GM18870 (cell line): ENCODE measurements around the gene ETAA1.

Experiments used
- ATAC-seq: cut with Tn5 transposase; IDR thresholded peaks from one replicate; pipeline ENCODE4 v1.9.1; 2021; ENCODE audit warnings: moderate library complexity; ENCODE audit not compliant: unreplicated experiment

ETAA1 gene

GRCh38 chr2:67436221-67436620, 39.1 kb downstream of the ETAA1 start:
- ATAC-seq, result no peak

DNA sequence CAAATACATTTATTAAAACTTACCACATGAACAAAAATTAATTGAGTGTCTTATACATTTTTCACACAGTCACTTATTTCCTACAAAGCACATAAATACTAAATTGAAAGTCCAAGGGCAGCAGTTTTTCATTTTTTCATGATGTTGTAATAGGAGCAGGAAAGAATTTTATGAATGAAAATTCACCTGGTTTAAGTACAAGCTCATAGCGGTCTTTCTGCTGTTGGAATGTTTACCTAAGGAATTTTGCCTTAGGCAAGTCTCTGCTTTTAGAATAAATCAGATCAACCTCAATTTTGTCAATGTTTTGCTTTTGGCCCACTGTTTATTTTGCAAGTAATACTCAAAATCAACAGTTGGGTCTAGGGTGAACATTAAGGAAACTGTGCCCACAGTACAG, 40.0 kb downstream of the ETAA1 start:
- ATAC-seq, result no peak

GRCh38 chr2:67438337-67438736, 41.2 kb downstream of the ETAA1 start:
- ATAC-seq, result no peak

DNA sequence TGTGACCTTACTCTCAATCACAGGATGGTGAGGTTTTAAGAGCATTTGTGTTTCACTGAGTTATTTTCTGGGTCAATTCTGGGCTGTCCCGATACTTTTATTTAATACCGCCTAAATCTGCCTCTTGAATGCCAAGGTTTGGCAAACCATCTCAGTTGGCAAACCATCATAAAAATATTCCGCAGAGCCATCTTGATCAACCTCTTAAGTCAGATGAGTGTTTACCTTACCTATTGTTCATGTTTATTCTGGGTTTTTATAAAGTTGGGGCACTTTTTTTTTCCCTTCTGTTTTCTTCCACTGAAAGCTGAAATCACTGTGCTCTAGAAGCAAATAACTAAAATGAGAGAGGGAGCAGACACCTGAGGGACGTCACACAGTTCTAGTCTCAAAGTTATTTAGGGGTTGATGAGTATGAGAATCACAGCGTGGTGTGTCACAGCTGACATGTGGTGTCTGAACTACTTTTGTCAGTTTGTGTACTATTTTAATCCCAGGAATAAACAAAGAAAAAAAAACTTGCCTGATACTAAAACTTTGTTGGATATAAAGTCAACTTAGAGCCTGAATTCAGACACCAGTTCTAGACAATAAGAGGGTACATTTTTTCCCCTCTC, 48.6 kb downstream of the ETAA1 start:
- no peak for ATAC-seq

GRCh38 chr2:67446491-67446911, 49.4 kb downstream of the ETAA1 start:
- no peak for ATAC-seq

DNA sequence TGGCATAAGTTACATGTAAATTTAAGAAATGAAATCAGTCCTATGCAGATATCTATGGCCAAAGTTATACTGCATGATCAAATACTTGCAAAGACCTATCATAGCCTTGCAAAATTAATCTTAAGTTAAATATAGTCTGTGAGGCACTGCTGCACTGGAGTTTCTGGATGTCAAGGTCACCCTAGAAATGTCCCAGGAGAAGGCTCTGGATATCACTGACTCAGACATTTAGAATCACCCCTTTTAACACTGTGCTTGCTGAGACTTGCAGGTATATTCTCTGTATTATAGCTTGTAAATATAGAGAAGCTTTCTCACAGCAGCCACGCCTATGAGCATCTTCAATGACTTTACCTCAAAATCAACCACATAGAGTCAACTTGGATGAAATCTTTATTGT, 51.5 kb downstream of the ETAA1 start:
- no peak for ATAC-seq

- no peak for ATAC-seq
Measured at GRCh38 chr2:67451086-67451832, 54.1 kb downstream of the ETAA1 start.

DNA sequence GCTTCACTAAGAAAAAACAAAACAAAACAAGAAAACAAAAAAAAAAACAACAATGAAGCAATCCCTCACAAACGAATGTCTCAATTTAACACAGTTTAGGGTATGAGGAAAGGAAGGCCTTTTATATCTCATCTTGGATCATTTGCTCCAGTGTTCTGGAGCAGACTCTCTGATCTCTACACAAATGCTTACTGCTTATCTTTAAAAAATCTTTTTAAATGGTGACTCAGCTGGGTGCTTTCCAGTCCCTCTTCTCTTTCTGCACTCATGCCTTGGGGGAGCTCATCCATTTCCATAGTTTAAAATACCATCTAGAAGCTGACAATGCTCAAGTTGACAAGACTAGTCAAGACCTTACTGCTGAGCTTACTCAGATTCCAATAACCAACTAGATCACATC, 56.2 kb downstream of the ETAA1 start:
- ATAC-seq, result no peak

- ATAC-seq, result no peak
Measured at GRCh38 chr2:67455219-67456142, 58.3 kb downstream of the ETAA1 start.

DNA sequence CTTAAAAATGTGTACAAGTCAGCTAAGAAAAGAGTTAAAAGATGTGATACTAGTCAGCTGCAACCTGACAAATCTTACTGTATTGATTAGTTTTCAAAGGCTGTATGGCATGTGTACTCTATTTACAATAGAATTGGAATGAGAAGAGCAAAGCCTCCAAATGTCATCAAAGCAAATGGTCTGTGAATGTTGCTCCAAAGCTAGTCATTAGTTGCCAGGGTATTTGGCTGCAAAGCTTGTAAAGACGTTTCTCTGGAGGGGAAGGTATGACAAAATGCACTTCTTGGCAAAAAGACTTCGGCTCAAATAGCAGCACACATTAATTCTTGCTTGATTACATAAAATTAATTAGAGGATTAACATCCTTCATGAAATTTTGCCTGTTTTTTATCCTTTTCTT, 59.3 kb downstream of the ETAA1 start:
- ATAC-seq, result no peak

DNA sequence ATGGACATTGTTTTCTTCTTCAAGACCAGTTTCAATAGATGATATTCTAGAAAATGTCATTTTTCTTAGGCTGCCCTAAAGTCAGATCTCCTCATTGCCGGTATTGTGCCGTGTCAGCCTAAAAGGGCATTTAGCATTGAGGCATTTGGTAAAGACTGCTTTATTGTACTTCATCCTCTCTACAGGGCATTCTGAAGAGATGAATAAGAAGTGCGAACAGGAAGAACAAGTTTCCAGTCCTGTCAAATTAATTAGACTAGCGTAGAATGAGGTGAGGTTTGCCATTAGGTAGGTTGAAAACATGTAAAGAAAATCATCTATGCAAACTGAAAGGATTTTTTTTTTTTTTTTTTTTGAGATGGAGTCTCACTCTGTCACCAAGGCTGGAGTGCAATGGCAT, 60.6 kb downstream of the ETAA1 start:
- ATAC-seq, result no peak

DNA sequence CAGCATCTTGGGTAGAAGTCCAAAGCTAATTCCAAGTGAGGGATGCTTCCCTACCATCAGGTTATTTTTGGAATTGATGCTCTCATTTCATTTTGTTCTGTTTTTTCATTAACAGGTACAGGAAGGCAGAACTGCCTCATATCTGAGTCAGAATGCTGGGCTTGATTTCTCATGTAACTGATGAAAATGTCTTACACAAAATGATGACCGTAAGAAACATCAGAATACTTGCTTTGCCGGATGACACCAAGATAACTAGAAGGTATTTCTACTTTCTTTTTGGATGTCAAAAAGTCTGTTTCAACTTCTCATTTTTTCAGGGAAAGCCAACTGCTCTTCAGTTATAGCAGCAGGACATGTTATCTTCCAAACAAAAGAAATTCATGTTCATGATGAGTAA, 62.6 kb downstream of the ETAA1 start:
- no peak for ATAC-seq
